Superior temporal gyrus (tissue), 1 donor: ENCODE measurements around the gene LCE3E.

Source experiments
- DNase-seq: peaks from one replicate; pipeline ENCODE4 v3.0.0-alpha.2; 2016; ENCODE audit errors: extremely low spot score

The LCE3E gene

DNA sequence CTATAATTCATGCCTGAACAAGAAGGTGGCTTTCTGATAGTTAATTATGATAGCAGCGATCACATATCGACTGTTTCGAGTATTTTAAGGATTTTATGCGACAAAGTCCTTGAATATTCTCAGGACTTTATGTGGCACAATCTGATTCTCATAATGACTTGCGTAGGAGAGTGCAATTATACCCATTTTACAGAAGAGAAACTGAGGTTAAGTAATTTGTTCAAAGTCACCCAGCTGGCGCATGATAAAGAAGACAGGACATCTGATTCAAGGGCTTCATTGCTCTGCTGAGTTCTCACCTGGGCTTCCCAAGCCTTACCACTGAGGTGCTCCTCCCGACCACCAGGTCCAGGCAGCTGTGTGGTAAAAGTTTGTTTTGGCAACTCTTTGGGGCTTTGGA, 50.5 kb downstream of the LCE3E start:
- no peak for DNase-seq
